MM.1S (cell line): ENCODE measurements around the gene FRMD6.

Source experiments
- DNase-seq: peaks from one replicate; pipeline ENCODE4 v3.0.0-alpha.2; 2015
- H2AFZ ChIP-seq: fragments of 300-600 bp; sonication (generic); 2 replicates; pipeline ENCODE4 v1.6.0; 2016; ENCODE audit warnings: antibody characterized with exemption, low read length
- H3F3A ChIP-seq: fragments of 300-600 bp; sonication (generic); 2 replicates; pipeline ENCODE4 v1.6.1; 2016; ENCODE audit warnings: mild to moderate bottlenecking, antibody characterized with exemption, low read length, moderate library complexity, mixed read lengths; ENCODE audit not compliant: insufficient read depth
- H3K27ac ChIP-seq: fragments of 300-600 bp; sonication (generic); 2 replicates; pipeline ENCODE4 v1.5.1; 2016; ENCODE audit warnings: mild to moderate bottlenecking, low read length
- H3K27me3 ChIP-seq: fragments of 300-600 bp; sonication (generic); replicated peaks from 2 replicates; pipeline ENCODE4 v1.6.0; 2016; ENCODE audit warnings: low read length; ENCODE audit not compliant: insufficient read depth
- H3K36me3 ChIP-seq: fragments of 300-600 bp; sonication (generic); replicated peaks from 2 replicates; pipeline ENCODE4 v1.6.1; 2016; ENCODE audit warnings: mild to moderate bottlenecking, low read length, mixed read lengths; ENCODE audit not compliant: insufficient read depth
- H3K4me1 ChIP-seq: fragments of 300-600 bp; sonication (generic); 2 replicates; pipeline ENCODE4 v1.6.1; 2016; ENCODE audit warnings: low read length, mixed read lengths
- H3K4me2 ChIP-seq: fragments of 300-600 bp; sonication (generic); 2 replicates; pipeline ENCODE4 v1.6.0; 2016; ENCODE audit warnings: low read depth, low read length
- H3K4me3 ChIP-seq: fragments of 300-600 bp; sonication (generic); 2 replicates; pipeline ENCODE4 v1.5.1; 2016; ENCODE audit warnings: low read length, mixed read lengths
- H3K79me2 ChIP-seq: fragments of 300-600 bp; sonication (generic); 2 replicates; pipeline ENCODE4 v1.6.1; 2016; ENCODE audit warnings: mixed run types, low read length, mixed read lengths
- H3K9ac ChIP-seq: fragments of 300-600 bp; sonication (generic); 2 replicates; pipeline ENCODE4 v1.6.1; 2016; ENCODE audit warnings: low read length, mixed read lengths
- H3K9me2 ChIP-seq: fragments of 300-600 bp; sonication (generic); replicated peaks from 2 replicates; pipeline ENCODE4 v1.6.1; 2016; ENCODE audit warnings: mild to moderate bottlenecking, low read length, mixed read lengths; ENCODE audit not compliant: insufficient read depth
- H3K9me3 ChIP-seq: fragments of 300-600 bp; sonication (generic); replicated peaks from 2 replicates; pipeline ENCODE4 v1.6.1; 2016; ENCODE audit warnings: mild to moderate bottlenecking, low read length, mixed read lengths; ENCODE audit not compliant: insufficient read depth
- H4K20me1 ChIP-seq: fragments of 300-600 bp; sonication (generic); 2 replicates; pipeline ENCODE4 v1.6.1; 2016; ENCODE audit warnings: mild to moderate bottlenecking, low read length, moderate library complexity, mixed read lengths; ENCODE audit not compliant: insufficient read depth
- EZH2 ChIP-seq: fragments of 300-600 bp; sonication (generic); optimal IDR thresholded peaks from 2 replicates; pipeline ENCODE3; 2017; ENCODE audit warnings: low read depth, mild to moderate bottlenecking, antibody characterized with exemption, low read length, mixed read lengths
- EZH2phosphoT487 ChIP-seq: fragments of 300-600 bp; sonication (generic); IDR thresholded peaks from 2 replicates; pipeline ENCODE4 v1.6.1; 2018; ENCODE audit warnings: antibody characterized with exemption, low read length
- TF ChIP-seq, protein P1 (sequence below): fragments of 300-600 bp; sonication (generic); IDR thresholded peaks from 2 replicates; pipeline ENCODE4 v1.5.1; 2016; ENCODE audit warnings: antibody characterized with exemption, low read length, mixed read lengths

FRMD6 gene

DNA sequence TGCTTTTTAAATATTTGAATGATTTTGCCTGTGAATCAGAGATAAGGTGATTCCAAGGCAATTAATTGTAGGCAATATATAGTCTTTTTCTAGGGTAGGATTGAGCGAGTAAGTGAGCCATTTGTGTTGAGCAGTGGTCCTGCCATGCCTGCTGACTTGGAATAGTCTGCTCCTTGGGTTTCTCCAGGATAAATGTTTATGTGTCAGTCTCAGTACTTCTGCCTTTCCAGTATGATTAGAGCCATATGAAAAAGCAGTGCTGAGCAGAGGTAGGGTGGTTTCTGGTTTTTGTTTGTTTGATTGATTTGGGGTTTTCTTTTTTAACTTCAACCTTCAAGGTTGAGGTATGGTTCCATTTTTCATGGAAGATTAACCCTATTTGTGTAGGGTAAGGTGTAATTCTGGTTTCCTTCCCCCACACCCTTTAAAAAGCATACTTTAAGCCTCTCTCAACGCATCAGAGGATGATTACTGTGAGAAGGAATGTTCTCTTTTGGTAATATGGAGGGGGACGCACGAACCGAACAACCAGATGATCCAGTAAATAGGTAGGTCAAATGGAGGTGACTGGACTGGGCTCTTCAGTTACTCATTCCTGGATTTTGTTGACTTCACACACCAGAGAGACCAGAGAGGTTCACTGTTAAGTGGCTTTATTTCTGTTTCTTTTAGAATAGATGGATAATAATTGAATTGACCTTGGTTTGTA lies 22.7 kb downstream of the FRMD6 start:
- Histone ChIP-seq H2AFZ (no peak overlapping the region), H3K4me1 (no peaks in the 10 kb centered on the region), H3K27me3 (no peaks in the 10 kb centered on the region), H3K79me2 (peaks cover 46% of the 10 kb centered on the region), H3K9me3 (no peaks in the 10 kb centered on the region), H3K27ac (no peak overlapping the region), H3F3A (no peaks in the 10 kb centered on the region; the same call in 1 of the 2 replicates), H3K9ac (no peak overlapping the region), H3K4me2 (no peak overlapping the region), H3K4me3 (no peak overlapping the region), H3K36me3 (no peaks in the 10 kb centered on the region), H4K20me1 (no peaks in the 10 kb centered on the region; the same call in 1 of the 2 replicates), H3K9me2 (no peaks in the 10 kb centered on the region)
- no peak for DNase-seq
- TF ChIP-seq, protein P1, sequence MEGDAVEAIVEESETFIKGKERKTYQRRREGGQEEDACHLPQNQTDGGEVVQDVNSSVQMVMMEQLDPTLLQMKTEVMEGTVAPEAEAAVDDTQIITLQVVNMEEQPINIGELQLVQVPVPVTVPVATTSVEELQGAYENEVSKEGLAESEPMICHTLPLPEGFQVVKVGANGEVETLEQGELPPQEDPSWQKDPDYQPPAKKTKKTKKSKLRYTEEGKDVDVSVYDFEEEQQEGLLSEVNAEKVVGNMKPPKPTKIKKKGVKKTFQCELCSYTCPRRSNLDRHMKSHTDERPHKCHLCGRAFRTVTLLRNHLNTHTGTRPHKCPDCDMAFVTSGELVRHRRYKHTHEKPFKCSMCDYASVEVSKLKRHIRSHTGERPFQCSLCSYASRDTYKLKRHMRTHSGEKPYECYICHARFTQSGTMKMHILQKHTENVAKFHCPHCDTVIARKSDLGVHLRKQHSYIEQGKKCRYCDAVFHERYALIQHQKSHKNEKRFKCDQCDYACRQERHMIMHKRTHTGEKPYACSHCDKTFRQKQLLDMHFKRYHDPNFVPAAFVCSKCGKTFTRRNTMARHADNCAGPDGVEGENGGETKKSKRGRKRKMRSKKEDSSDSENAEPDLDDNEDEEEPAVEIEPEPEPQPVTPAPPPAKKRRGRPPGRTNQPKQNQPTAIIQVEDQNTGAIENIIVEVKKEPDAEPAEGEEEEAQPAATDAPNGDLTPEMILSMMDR, result no peak
- no peak for TF ChIP-seq EZH2phosphoT487
- TF ChIP-seq EZH2, result no peak

DNA sequence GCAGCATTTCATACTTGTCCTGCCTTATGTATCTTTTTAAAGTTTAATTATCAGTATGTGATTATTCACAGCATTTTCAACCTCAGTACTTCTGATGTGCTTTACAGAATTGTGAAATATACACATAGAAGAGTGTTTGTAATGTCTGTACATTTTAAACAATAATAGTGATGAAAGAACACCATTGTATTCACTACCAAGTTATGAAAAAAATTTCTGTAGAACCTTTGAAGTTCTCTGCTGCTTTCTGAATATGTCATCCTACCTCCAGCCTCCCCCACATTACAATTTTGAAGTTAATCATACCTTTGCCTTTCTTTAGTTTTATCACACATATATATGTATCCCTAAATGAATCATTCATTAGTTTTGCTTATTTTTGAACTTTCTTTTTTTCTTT lies 24.8 kb downstream of the FRMD6 start:
- Histone ChIP-seq H3K27me3 (no peaks in the 10 kb centered on the region), H3K9ac (no peak overlapping the region), H3K9me2 (no peaks in the 10 kb centered on the region), H3K9me3 (no peaks in the 10 kb centered on the region), H3F3A (no peaks in the 10 kb centered on the region; the same call in 1 of the 2 replicates), H3K27ac (no peak overlapping the region), H3K4me2 (no peak overlapping the region), H3K79me2 (peaks cover 52% of the 10 kb centered on the region), H4K20me1 (no peaks in the 10 kb centered on the region; the same call in 1 of the 2 replicates), H3K4me3 (no peak overlapping the region), H3K36me3 (no peaks in the 10 kb centered on the region), H2AFZ (no peak overlapping the region), H3K4me1 (no peaks in the 10 kb centered on the region)
- TF ChIP-seq, protein P1, result no peak
- TF ChIP-seq EZH2phosphoT487, result no peak
- TF ChIP-seq EZH2, result no peak
- no peak for DNase-seq

DNA sequence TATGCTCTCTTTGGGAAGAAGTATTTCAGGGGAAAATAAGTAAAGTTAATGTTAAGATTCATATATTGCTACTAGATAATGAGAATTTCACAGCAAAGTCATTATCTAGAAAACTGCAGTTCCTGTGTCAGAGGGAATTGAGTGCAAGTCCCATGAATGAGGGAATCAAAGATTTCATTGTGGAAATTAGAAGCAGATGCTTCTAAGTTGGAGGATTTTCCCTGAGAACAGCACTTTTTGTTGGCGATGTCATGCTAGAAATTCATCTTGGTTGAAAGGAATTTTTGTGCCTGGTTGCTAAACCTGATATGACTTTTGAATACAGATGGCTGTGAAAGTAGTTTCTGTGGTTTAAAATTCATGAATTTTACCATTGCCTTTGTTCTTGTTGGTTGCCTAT lies 25.6 kb downstream of the FRMD6 start:
- peaks cover 52% of the 10 kb centered on the region for H3K79me2 ChIP-seq
- no peaks in the 10 kb centered on the region for H3K36me3 ChIP-seq
- H3K4me2 ChIP-seq, result no peak overlapping the region
- DNase-seq, result no peak
- H3K27ac ChIP-seq, result no peak overlapping the region
- no peaks in the 10 kb centered on the region for H3K9me2 ChIP-seq
- H3K4me1 ChIP-seq, result no peaks in the 10 kb centered on the region
- TF ChIP-seq EZH2, result no peak
- TF ChIP-seq, protein P1, result no peak
- TF ChIP-seq EZH2phosphoT487, result no peak
- H3K9me3 ChIP-seq, result no peaks in the 10 kb centered on the region
- H2AFZ ChIP-seq, result no peak overlapping the region
- H4K20me1 ChIP-seq, result no peaks in the 10 kb centered on the region; the same call in 1 of the 2 replicates
- H3K9ac ChIP-seq, result no peak overlapping the region
- no peaks in the 10 kb centered on the region for H3K27me3 ChIP-seq
- no peak overlapping the region for H3K4me3 ChIP-seq
- no peaks in the 10 kb centered on the region; the same call in 1 of the 2 replicates for H3F3A ChIP-seq
